ENCODE results near the gene GABRR3. TPM values are rescaled to one million over a fixed set of nuclear protein-coding genes. Genes with fewer than 3 reads are reported as not detected.

Gene GABRR3
- total RNA-seq, 1 donor from 2014 or later: not detected

- no peak overlapping the region for H3K27ac Mint-ChIP-seq
- H3K4me1 Mint-ChIP-seq: peaks cover 6% of the 10 kb centered on the region
- no peaks in the 10 kb centered on the region for H3K36me3 Mint-ChIP-seq
- no peak for DNase-seq (ENCODE audit: low spot score in 2 of 2, unreplicated experiment in 2 of 2)
- H3K27me3 Mint-ChIP-seq (ENCODE audit: low read depth): peaks cover 3% of the 10 kb centered on the region
- TF ChIP-seq CTCF (IDR thresholded peaks at IDR 0.05; ENCODE audit: unreplicated experiment): no peak
- H3K9me3 Mint-ChIP-seq: no peaks in the 10 kb centered on the region
- no peak overlapping the region for H3K4me3 Mint-ChIP-seq
Observed at GRCh38 chr3:97979610-97980009, 55.5 kb downstream of the GABRR3 start.

DNA sequence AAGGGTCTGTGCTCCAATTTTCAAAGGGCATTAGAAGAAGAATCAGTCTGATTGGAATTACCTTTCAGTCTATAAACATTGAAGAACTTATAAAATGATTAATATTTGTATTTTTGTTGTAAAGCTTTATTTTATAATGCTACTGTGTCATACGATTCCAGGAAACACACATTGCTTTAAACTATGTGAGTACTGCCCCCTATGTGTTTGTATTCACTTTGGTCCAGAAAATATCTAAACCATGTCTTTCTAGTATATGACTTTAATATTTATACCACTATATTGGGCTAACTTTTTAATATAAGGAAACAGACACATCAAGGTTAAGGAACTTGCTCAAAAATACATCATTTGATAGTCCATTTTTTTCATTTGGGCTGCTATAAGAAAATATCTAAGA, 59.6 kb downstream of the GABRR3 start:
- no peak overlapping the region for H3K27ac Mint-ChIP-seq
- no peaks in the 10 kb centered on the region for H3K9me3 Mint-ChIP-seq
- no peak for DNase-seq (ENCODE audit: low spot score in 2 of 2, unreplicated experiment in 2 of 2)
- peaks cover 10% of the 10 kb centered on the region for H3K27me3 Mint-ChIP-seq (ENCODE audit: low read depth)
- H3K36me3 Mint-ChIP-seq: no peaks in the 10 kb centered on the region
- peaks cover 18% of the 10 kb centered on the region for H3K4me1 Mint-ChIP-seq
- no peak for TF ChIP-seq CTCF (IDR thresholded peaks at IDR 0.05; ENCODE audit: unreplicated experiment)
- no peak overlapping the region for H3K4me3 Mint-ChIP-seq

DNA sequence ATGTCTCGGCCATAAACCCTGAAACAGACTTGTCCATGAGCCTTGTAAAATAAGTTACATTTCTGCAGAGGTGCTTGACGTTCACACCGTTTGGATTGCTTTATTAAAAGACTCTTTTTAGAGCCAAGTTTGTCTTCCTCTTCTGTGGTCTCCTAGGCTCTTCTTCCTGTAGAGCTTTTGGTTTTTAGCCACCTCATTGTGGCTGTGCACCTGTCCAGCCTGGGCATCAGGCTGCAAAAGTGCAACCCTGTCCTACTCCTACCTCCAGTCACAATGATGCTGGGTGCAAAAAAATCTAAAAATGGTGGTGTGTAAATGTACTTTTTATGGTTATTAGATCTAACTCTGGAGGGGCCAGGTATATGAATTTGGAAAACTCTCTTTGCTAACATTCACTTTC, 60.1 kb downstream of the GABRR3 start:
- peaks cover 23% of the 10 kb centered on the region for H3K4me1 Mint-ChIP-seq
- H3K27me3 Mint-ChIP-seq (ENCODE audit: low read depth): peaks cover 10% of the 10 kb centered on the region
- no peaks in the 10 kb centered on the region for H3K9me3 Mint-ChIP-seq
- H3K27ac Mint-ChIP-seq: no peak overlapping the region
- no peaks in the 10 kb centered on the region for H3K36me3 Mint-ChIP-seq
- H3K4me3 Mint-ChIP-seq: no peak overlapping the region
- TF ChIP-seq CTCF (IDR thresholded peaks at IDR 0.05; ENCODE audit: unreplicated experiment): no peak
- DNase-seq (ENCODE audit: low spot score in 2 of 2, unreplicated experiment in 2 of 2): no peak

DNA sequence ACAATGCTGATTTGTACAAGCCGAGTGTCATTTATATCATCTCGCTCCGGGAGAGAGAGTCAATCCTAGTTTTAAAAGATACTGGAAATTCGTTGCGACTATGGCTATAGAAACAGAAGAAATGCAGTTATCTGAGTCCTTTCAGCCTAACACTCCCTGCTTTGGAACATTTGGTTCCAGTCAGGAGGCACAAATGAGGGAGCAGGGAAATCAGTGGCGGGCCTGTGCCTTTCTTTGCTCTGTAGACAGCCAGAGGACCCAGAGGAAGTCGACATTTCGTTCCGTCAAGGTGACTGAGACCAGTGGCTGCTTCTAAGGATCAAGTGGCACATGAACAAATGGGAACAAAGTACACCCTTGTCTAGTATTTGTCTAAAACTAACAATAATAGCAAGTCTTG, 62.1 kb downstream of the GABRR3 start:
- peak overlapping the region; percentile 60 for H3K4me3 Mint-ChIP-seq
- H3K27ac Mint-ChIP-seq: no peak overlapping the region
- no peak for DNase-seq (ENCODE audit: low spot score in 2 of 2, unreplicated experiment in 2 of 2)
- TF ChIP-seq CTCF (IDR thresholded peaks at IDR 0.05; ENCODE audit: unreplicated experiment): no peak
- H3K36me3 Mint-ChIP-seq: no peaks in the 10 kb centered on the region
- no peaks in the 10 kb centered on the region for H3K9me3 Mint-ChIP-seq
- H3K4me1 Mint-ChIP-seq: peaks cover 20% of the 10 kb centered on the region
- peaks cover 10% of the 10 kb centered on the region for H3K27me3 Mint-ChIP-seq (ENCODE audit: low read depth)

GRCh38 chr3:97971679-97972567, 63.2 kb downstream of the GABRR3 start, which contains the start of gene RIOX2:
Gene RIOX2 (minus strand): TSS chr3:97972431. CDS start chr3:97967593, 4,838 bp downstream.
- no peak for TF ChIP-seq CTCF (IDR thresholded peaks at IDR 0.05; ENCODE audit: unreplicated experiment)

More at GRCh38 chr3:97971679-97972567, 63.2 kb downstream of the GABRR3 start, which contains the start of gene RIOX2:
- no peaks in the 10 kb centered on the region for H3K9me3 Mint-ChIP-seq
- H3K27ac Mint-ChIP-seq: peak within 1 kb of the TSS; percentile 85
- peaks cover 2% of the 10 kb centered on the region for H3K36me3 Mint-ChIP-seq
- peak; percentile 31 to 65 for DNase-seq (ENCODE audit: low spot score in 2 of 2, unreplicated experiment in 2 of 2)
- H3K4me1 Mint-ChIP-seq: peaks cover 17% of the 10 kb centered on the region
- peaks cover 10% of the 10 kb centered on the region for H3K27me3 Mint-ChIP-seq (ENCODE audit: low read depth)
- H3K4me3 Mint-ChIP-seq: peak within 1 kb of the TSS; percentile 73
